Measurements from ENCODE around the gene S100A8. TPM values are rescaled to one million over a fixed set of nuclear protein-coding genes. Genes with fewer than 3 reads are reported as not detected.

The S100A8 gene
- total RNA-seq, 4 donors from 2014 or later = 1.6 to 7.4 TPM; not detected in 2

- Histone ChIP-seq H3K36me3 (no peaks in the 10 kb centered on the region), H3K4me3 (no peak overlapping the region), H3K27ac (no peak overlapping the region), H3K4me1 (no peaks in the 10 kb centered on the region), H3K9me3 (no peaks in the 10 kb centered on the region), H3K27me3 (no peaks in the 10 kb centered on the region)
- 46 to 50% methylated on average over 1 to 17 of the region's 17 CpGs for WGBS, 2 donors (ENCODE audit: low coverage in 1 of 2)
- intact Hi-C loops (cut with DNase I; ENCODE audit: low total_unique reads) = no loop called here
- DNase-seq = no peak
- TF ChIP-seq POLR2A (IDR thresholded peaks at IDR 0.05) (no peak), EP300 (IDR thresholded peaks at IDR 0.05; ENCODE audit: low read depth) (no peak), POLR2AphosphoS5 (IDR thresholded peaks at IDR 0.05) (no peak), CTCF (IDR thresholded peaks at IDR 0.05) (no peak)
- in situ Hi-C loops (cut with MboI; ENCODE audit: low pct_ligation_motif_present in 1 of 4, low pct_unique_long_range_greater_than_20kb in 1 of 4, low sequenced_read_pairs in 3 of 4) = no loop called here
Measured at GRCh38 chr1:153389973-153390879, 647 bp downstream of the S100A8 start.

DNA sequence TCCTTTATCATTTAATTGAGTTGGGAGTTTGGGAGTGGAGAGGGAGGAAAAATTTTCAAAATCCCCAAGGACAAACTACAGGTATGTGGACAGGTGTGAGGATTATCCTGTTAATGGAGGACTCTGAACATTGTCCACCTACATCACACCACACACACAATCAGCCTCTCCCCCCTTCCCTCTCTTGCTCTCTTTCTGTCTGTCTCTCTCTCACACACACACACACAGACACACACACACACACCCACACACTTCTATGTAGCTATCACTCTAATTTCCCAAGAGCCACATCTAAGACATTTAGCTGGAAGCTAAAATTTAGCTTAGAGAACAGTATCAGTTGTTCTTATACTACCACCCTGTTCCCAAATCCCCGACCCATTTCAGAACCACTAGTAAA is 1.5 kb downstream of the S100A8 start:
- 91 to 100% methylated on average over 1 of the region's 1 CpG for WGBS, 2 donors (ENCODE audit: low coverage in 1 of 2)
- DNase-seq = no peak
- TF ChIP-seq EP300 (IDR thresholded peaks at IDR 0.05; ENCODE audit: low read depth) (no peak), POLR2A (IDR thresholded peaks at IDR 0.05) (no peak)
- Histone ChIP-seq H3K36me3 (no peaks in the 10 kb centered on the region), H3K4me3 (no peak overlapping the region), H3K27me3 (no peaks in the 10 kb centered on the region), H3K27ac (no peak overlapping the region), H3K4me1 (no peaks in the 10 kb centered on the region), H3K9me3 (no peaks in the 10 kb centered on the region)
- in situ Hi-C loops (cut with MboI; ENCODE audit: low pct_ligation_motif_present in 1 of 4, low pct_unique_long_range_greater_than_20kb in 1 of 4, low sequenced_read_pairs in 3 of 4) = no loop called here
- intact Hi-C loops (cut with DNase I; ENCODE audit: low total_unique reads) = no loop called here

GRCh38 chr1:153387785-153388184 is 3.1 kb downstream of the S100A8 start:
- no peaks in the 10 kb centered on the region for H3K27me3 ChIP-seq
- no peak for DNase-seq
- no peaks in the 10 kb centered on the region for H3K4me1 ChIP-seq
- H3K36me3 ChIP-seq = no peaks in the 10 kb centered on the region
- in situ Hi-C loops (cut with MboI; ENCODE audit: low pct_ligation_motif_present in 1 of 4, low pct_unique_long_range_greater_than_20kb in 1 of 4, low sequenced_read_pairs in 3 of 4) (no loop called here), intact Hi-C loops (cut with DNase I; ENCODE audit: low total_unique reads) (no loop called here)
- no peak overlapping the region for H3K4me3 ChIP-seq
- no peak overlapping the region for H3K27ac ChIP-seq
- 77% methylated on average over 4 of the region's 4 CpGs; no CpG with 5 or more reads in 1 of the 2 donors for WGBS, 2 donors (ENCODE audit: low coverage in 1 of 2)
- no peaks in the 10 kb centered on the region for H3K9me3 ChIP-seq
- TF ChIP-seq CTCF (IDR thresholded peaks at IDR 0.05) (no peak), EP300 (IDR thresholded peaks at IDR 0.05; ENCODE audit: low read depth) (no peak), POLR2A (IDR thresholded peaks at IDR 0.05) (no peak)

GRCh38 chr1:153387001-153387400 is 3.9 kb downstream of the S100A8 start:
- Histone ChIP-seq H3K36me3 (no peaks in the 10 kb centered on the region), H3K4me1 (no peaks in the 10 kb centered on the region), H3K9me3 (no peaks in the 10 kb centered on the region), H3K27ac (no peak overlapping the region), H3K27me3 (no peaks in the 10 kb centered on the region), H3K4me3 (no peak overlapping the region)
- WGBS, 2 donors (ENCODE audit: low coverage in 1 of 2) = 89 to 92% methylated on average over 3 to 4 of the region's 4 CpGs
- TF ChIP-seq EP300 (IDR thresholded peaks at IDR 0.05; ENCODE audit: low read depth) (no peak), CTCF (IDR thresholded peaks at IDR 0.05) (no peak), POLR2A (IDR thresholded peaks at IDR 0.05) (no peak), POLR2AphosphoS5 (IDR thresholded peaks at IDR 0.05) (no peak)
- in situ Hi-C loops (cut with MboI; ENCODE audit: low pct_ligation_motif_present in 1 of 4, low pct_unique_long_range_greater_than_20kb in 1 of 4, low sequenced_read_pairs in 3 of 4) (no loop called here), intact Hi-C loops (cut with DNase I; ENCODE audit: low total_unique reads) (no loop called here)
- no peak for DNase-seq
